HEK293 (cell line): ENCODE data around the gene C13orf46.

Source experiments
- CTCF ChIP-seq: fragments of 450-650 bp; formaldehyde crosslinking; IDR thresholded peaks from 2 replicates; pipeline ENCODE4 v1.5.1; 2016; ENCODE audit warnings: missing biosample characterization, missing genetic modification characterization
- ZNF2 ChIP-seq: fragments of 450-650 bp; formaldehyde crosslinking; IDR thresholded peaks from 2 replicates; pipeline ENCODE4 v1.5.1; 2016; ENCODE audit warnings: missing biosample characterization, missing genetic modification characterization

DNA sequence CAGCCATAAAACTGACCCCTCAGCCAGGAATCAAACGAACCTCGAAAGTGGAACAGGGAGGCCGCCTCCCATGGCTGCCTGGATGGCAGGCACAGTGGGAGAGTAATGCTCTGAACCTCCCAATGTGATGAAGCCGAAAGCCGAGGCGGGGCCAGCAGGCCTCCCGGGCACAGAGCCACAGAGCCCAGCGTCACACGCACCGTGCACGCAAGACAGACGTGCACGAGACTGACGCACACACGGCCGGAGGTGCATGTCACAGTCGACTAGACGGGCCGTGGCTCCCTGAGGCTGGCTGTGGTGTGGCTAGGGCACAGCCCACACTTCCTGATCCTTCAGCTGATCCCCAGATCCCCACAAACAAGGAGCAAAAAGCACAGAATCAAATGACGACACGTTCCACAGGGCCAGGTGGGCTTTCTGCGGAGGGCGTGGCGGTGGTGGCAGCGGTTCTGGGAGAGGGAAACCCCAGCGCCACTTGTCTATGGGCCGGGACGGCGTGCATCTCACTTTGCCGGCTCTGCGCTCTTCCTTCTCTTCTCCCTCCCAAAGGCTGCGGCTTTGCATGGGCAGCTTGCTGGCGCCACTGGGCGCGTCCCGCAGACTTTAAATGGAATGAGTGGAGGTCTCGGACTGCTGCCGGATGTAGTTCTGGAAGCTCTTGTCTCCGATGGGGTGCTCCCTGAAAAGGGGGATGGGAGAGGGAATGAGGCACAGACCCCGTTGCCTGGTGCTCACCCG lies 5.0 kb upstream of the C13orf46 start:
- TF ChIP-seq CTCF: no peak
- TF ChIP-seq ZNF2 (tag by site-specific recombination): no peak
